ENCODE data around the gene MACIR. TPM values are rescaled to one million over a fixed set of nuclear protein-coding genes. Genes with fewer than 3 reads are reported as not detected.
A peak's percentile ranks its signal among the peaks of the same experiment; 100 is the strongest.

The MACIR gene
- total RNA-seq, 1 donor from 2014 or later: 10.4 TPM

GRCh38 chr5:103260951-103261350 is 2.4 kb downstream of the MACIR start:
- H3K9me3 ChIP-seq (ENCODE audit: control insufficient read depth in 3 of 3, low read length in 3 of 3): no peaks in the 10 kb centered on the region
- no peaks in the 10 kb centered on the region for H3K36me3 ChIP-seq (ENCODE audit: control insufficient read depth in 3 of 3, insufficient read depth in 3 of 3, low read length in 3 of 3)
- H3K9ac ChIP-seq (ENCODE audit: low read depth in 1 of 3, low read length in 3 of 3): peak overlapping the region in 1 of 3 donors; percentile 24
- H3K4me3 ChIP-seq (ENCODE audit: low read length in 3 of 3): peak overlapping the region in 1 of 3 donors; percentile 22
- H3K27ac ChIP-seq (ENCODE audit: low read depth, low read length): no peak overlapping the region
- no peaks in the 10 kb centered on the region for H3K27me3 ChIP-seq (ENCODE audit: control insufficient read depth in 3 of 3, insufficient read depth in 3 of 3, low read length in 3 of 3)
- peaks cover 14 to 22% (median 20%) of the 10 kb centered on the region in 3 donors for H3K4me1 ChIP-seq (ENCODE audit: control insufficient read depth in 3 of 3, insufficient read depth in 3 of 3, low read length in 3 of 3)

GRCh38 chr5:103262422-103262871 is 3.9 kb downstream of the MACIR start:
- Histone ChIP-seq H3K27me3 (ENCODE audit: control insufficient read depth in 3 of 3, insufficient read depth in 3 of 3, low read length in 3 of 3) (no peaks in the 10 kb centered on the region), H3K9me3 (ENCODE audit: control insufficient read depth in 3 of 3, low read length in 3 of 3) (no peaks in the 10 kb centered on the region), H3K36me3 (ENCODE audit: control insufficient read depth in 3 of 3, insufficient read depth in 3 of 3, low read length in 3 of 3) (no peaks in the 10 kb centered on the region), H3K27ac (ENCODE audit: low read depth, low read length) (peak overlapping the region; percentile 8), H3K4me1 (ENCODE audit: control insufficient read depth in 3 of 3, insufficient read depth in 3 of 3, low read length in 3 of 3) (peaks cover 14 to 22% (median 16%) of the 10 kb centered on the region in 3 donors), H3K9ac (ENCODE audit: low read depth in 1 of 3, low read length in 3 of 3) (peak overlapping the region in 2 of 3 donors; percentile 20 to 44), H3K4me3 (ENCODE audit: low read length in 3 of 3) (peak overlapping the region in 1 of 3 donors; percentile 32)

GRCh38 chr5:103263054-103263453 is 4.5 kb downstream of the MACIR start:
- Histone ChIP-seq H3K36me3 (ENCODE audit: control insufficient read depth in 3 of 3, insufficient read depth in 3 of 3, low read length in 3 of 3) (no peaks in the 10 kb centered on the region), H3K4me3 (ENCODE audit: low read length in 3 of 3) (peak overlapping the region in 2 of 3 donors; percentile 23 to 32), H3K27ac (ENCODE audit: low read depth, low read length) (no peak overlapping the region), H3K27me3 (ENCODE audit: control insufficient read depth in 3 of 3, insufficient read depth in 3 of 3, low read length in 3 of 3) (no peaks in the 10 kb centered on the region), H3K4me1 (ENCODE audit: control insufficient read depth in 3 of 3, insufficient read depth in 3 of 3, low read length in 3 of 3) (peaks cover 14 to 22% (median 14%) of the 10 kb centered on the region in 3 donors), H3K9me3 (ENCODE audit: control insufficient read depth in 3 of 3, low read length in 3 of 3) (no peaks in the 10 kb centered on the region), H3K9ac (ENCODE audit: low read depth in 1 of 3, low read length in 3 of 3) (no peak overlapping the region)

- no peaks in the 10 kb centered on the region for H3K27me3 ChIP-seq (ENCODE audit: control insufficient read depth in 3 of 3, insufficient read depth in 3 of 3, low read length in 3 of 3)
- H3K4me1 ChIP-seq (ENCODE audit: control insufficient read depth in 3 of 3, insufficient read depth in 3 of 3, low read length in 3 of 3): peaks cover 14 to 24% (median 14%) of the 10 kb centered on the region in 3 donors
- no peak overlapping the region for H3K9ac ChIP-seq (ENCODE audit: low read depth in 1 of 3, low read length in 3 of 3)
- H3K27ac ChIP-seq (ENCODE audit: low read depth, low read length): no peak overlapping the region
- no peak overlapping the region for H3K4me3 ChIP-seq (ENCODE audit: low read length in 3 of 3)
- H3K9me3 ChIP-seq (ENCODE audit: control insufficient read depth in 3 of 3, low read length in 3 of 3): no peaks in the 10 kb centered on the region
- H3K36me3 ChIP-seq (ENCODE audit: control insufficient read depth in 3 of 3, insufficient read depth in 3 of 3, low read length in 3 of 3): no peaks in the 10 kb centered on the region
Observed at GRCh38 chr5:103264508-103264907, 5.9 kb downstream of the MACIR start.

GRCh38 chr5:103270581-103270980 is 12.0 kb downstream of the MACIR start:
- Histone ChIP-seq H3K4me3 (ENCODE audit: low read length in 3 of 3) (no peak overlapping the region), H3K9me3 (ENCODE audit: control insufficient read depth in 3 of 3, low read length in 3 of 3) (no peaks in the 10 kb centered on the region), H3K36me3 (ENCODE audit: control insufficient read depth in 3 of 3, insufficient read depth in 3 of 3, low read length in 3 of 3) (no peaks in the 10 kb centered on the region), H3K9ac (ENCODE audit: low read depth in 1 of 3, low read length in 3 of 3) (no peak overlapping the region), H3K4me1 (ENCODE audit: control insufficient read depth in 3 of 3, insufficient read depth in 3 of 3, low read length in 3 of 3) (peaks cover 0 to 6% (median 5%) of the 10 kb centered on the region in 3 donors), H3K27me3 (ENCODE audit: control insufficient read depth in 3 of 3, insufficient read depth in 3 of 3, low read length in 3 of 3) (no peaks in the 10 kb centered on the region), H3K27ac (ENCODE audit: low read depth, low read length) (no peak overlapping the region)

- H3K4me3 ChIP-seq (ENCODE audit: low read length in 3 of 3): no peak overlapping the region
- no peak overlapping the region for H3K27ac ChIP-seq (ENCODE audit: low read depth, low read length)
- H3K9me3 ChIP-seq (ENCODE audit: control insufficient read depth in 3 of 3, low read length in 3 of 3): no peaks in the 10 kb centered on the region
- H3K4me1 ChIP-seq (ENCODE audit: control insufficient read depth in 3 of 3, insufficient read depth in 3 of 3, low read length in 3 of 3): peaks cover 0 to 6% (median 5%) of the 10 kb centered on the region in 3 donors
- H3K36me3 ChIP-seq (ENCODE audit: control insufficient read depth in 3 of 3, insufficient read depth in 3 of 3, low read length in 3 of 3): peaks cover 8 to 10% (median 9%) of the 10 kb centered on the region in 3 donors
- H3K9ac ChIP-seq (ENCODE audit: low read depth in 1 of 3, low read length in 3 of 3): no peak overlapping the region
- H3K27me3 ChIP-seq (ENCODE audit: control insufficient read depth in 3 of 3, insufficient read depth in 3 of 3, low read length in 3 of 3): no peaks in the 10 kb centered on the region
Observed at GRCh38 chr5:103271570-103272289, 13.2 kb downstream of the MACIR start.

- Histone ChIP-seq H3K27ac (ENCODE audit: low read depth, low read length) (no peak overlapping the region), H3K36me3 (ENCODE audit: control insufficient read depth in 3 of 3, insufficient read depth in 3 of 3, low read length in 3 of 3) (peaks cover 8 to 10% (median 9%) of the 10 kb centered on the region in 3 donors), H3K4me1 (ENCODE audit: control insufficient read depth in 3 of 3, insufficient read depth in 3 of 3, low read length in 3 of 3) (peaks cover 0 to 6% (median 5%) of the 10 kb centered on the region in 3 donors), H3K27me3 (ENCODE audit: control insufficient read depth in 3 of 3, insufficient read depth in 3 of 3, low read length in 3 of 3) (no peaks in the 10 kb centered on the region), H3K9ac (ENCODE audit: low read depth in 1 of 3, low read length in 3 of 3) (no peak overlapping the region), H3K9me3 (ENCODE audit: control insufficient read depth in 3 of 3, low read length in 3 of 3) (no peaks in the 10 kb centered on the region), H3K4me3 (ENCODE audit: low read length in 3 of 3) (no peak overlapping the region)
Observed at GRCh38 chr5:103272377-103272776, 13.8 kb downstream of the MACIR start.

GRCh38 chr5:103273952-103274351 is 15.4 kb downstream of the MACIR start:
- no peak overlapping the region for H3K27ac ChIP-seq (ENCODE audit: low read depth, low read length)

GRCh38 chr5:103275851-103276250 is 17.3 kb downstream of the MACIR start:
- H3K4me1 ChIP-seq (ENCODE audit: control insufficient read depth in 3 of 3, insufficient read depth in 3 of 3, low read length in 3 of 3): peaks cover 0 to 5% (median 2%) of the 10 kb centered on the region in 3 donors

More at GRCh38 chr5:103273952-103274351, 15.4 kb downstream of the MACIR start:
- Histone ChIP-seq H3K27me3 (ENCODE audit: control insufficient read depth in 3 of 3, insufficient read depth in 3 of 3, low read length in 3 of 3) (no peaks in the 10 kb centered on the region), H3K4me3 (ENCODE audit: low read length in 3 of 3) (no peak overlapping the region), H3K4me1 (ENCODE audit: control insufficient read depth in 3 of 3, insufficient read depth in 3 of 3, low read length in 3 of 3) (peaks cover 0 to 6% (median 5%) of the 10 kb centered on the region in 3 donors), H3K36me3 (ENCODE audit: control insufficient read depth in 3 of 3, insufficient read depth in 3 of 3, low read length in 3 of 3) (peaks cover 8 to 10% (median 9%) of the 10 kb centered on the region in 3 donors), H3K9ac (ENCODE audit: low read depth in 1 of 3, low read length in 3 of 3) (no peak overlapping the region), H3K9me3 (ENCODE audit: control insufficient read depth in 3 of 3, low read length in 3 of 3) (no peaks in the 10 kb centered on the region)

GRCh38 chr5:103280967-103281366 is 22.4 kb downstream of the MACIR start:
- H3K9me3 ChIP-seq (ENCODE audit: control insufficient read depth in 3 of 3, low read length in 3 of 3): no peaks in the 10 kb centered on the region
- no peak overlapping the region for H3K27ac ChIP-seq (ENCODE audit: low read depth, low read length)
- no peaks in the 10 kb centered on the region for H3K27me3 ChIP-seq (ENCODE audit: control insufficient read depth in 3 of 3, insufficient read depth in 3 of 3, low read length in 3 of 3)
- H3K9ac ChIP-seq (ENCODE audit: low read depth in 1 of 3, low read length in 3 of 3): no peak overlapping the region
- peaks cover 5 to 11% (median 5%) of the 10 kb centered on the region in 3 donors for H3K36me3 ChIP-seq (ENCODE audit: control insufficient read depth in 3 of 3, insufficient read depth in 3 of 3, low read length in 3 of 3)
- H3K4me3 ChIP-seq (ENCODE audit: low read length in 3 of 3): no peak overlapping the region
- H3K4me1 ChIP-seq (ENCODE audit: control insufficient read depth in 3 of 3, insufficient read depth in 3 of 3, low read length in 3 of 3): no peaks in the 10 kb centered on the region

More at GRCh38 chr5:103275851-103276250, 17.3 kb downstream of the MACIR start:
- Histone ChIP-seq H3K9ac (ENCODE audit: low read depth in 1 of 3, low read length in 3 of 3) (no peak overlapping the region), H3K9me3 (ENCODE audit: control insufficient read depth in 3 of 3, low read length in 3 of 3) (no peaks in the 10 kb centered on the region), H3K27me3 (ENCODE audit: control insufficient read depth in 3 of 3, insufficient read depth in 3 of 3, low read length in 3 of 3) (no peaks in the 10 kb centered on the region), H3K27ac (ENCODE audit: low read depth, low read length) (no peak overlapping the region), H3K36me3 (ENCODE audit: control insufficient read depth in 3 of 3, insufficient read depth in 3 of 3, low read length in 3 of 3) (peaks cover 8 to 10% (median 9%) of the 10 kb centered on the region in 3 donors), H3K4me3 (ENCODE audit: low read length in 3 of 3) (no peak overlapping the region)
